Endothelial cell (in vitro differentiated cells): ENCODE data around the gene KDM4B. TPM values are rescaled to one million over a fixed set of nuclear protein-coding genes. Genes with fewer than 3 reads are reported as not detected.
A peak's percentile ranks its signal among the peaks of the same experiment; 100 is the strongest.

Source experiments
- DNase-seq: peaks from one replicate; pipeline ENCODE4 v3.0.0; 2021; ENCODE audit warnings: low spot score
- H3K27ac Mint-ChIP-seq: one replicate; pipeline ENCODE4 v1.8.0; 2021; ENCODE audit warnings: mixed read lengths, inconsistent platforms; ENCODE audit not compliant: unreplicated experiment
- H3K27me3 Mint-ChIP-seq: one replicate; pipeline ENCODE4 v1.8.0; 2021; ENCODE audit warnings: mild to moderate bottlenecking, moderate library complexity, mixed read lengths, inconsistent platforms; ENCODE audit not compliant: unreplicated experiment
- H3K36me3 Mint-ChIP-seq: one replicate; pipeline ENCODE4 v1.8.0; 2021; ENCODE audit warnings: mild to moderate bottlenecking, low read depth, mixed read lengths, inconsistent platforms; ENCODE audit not compliant: unreplicated experiment
- H3K4me1 Mint-ChIP-seq: one replicate; pipeline ENCODE4 v1.8.0; 2021; ENCODE audit warnings: mild to moderate bottlenecking, mixed read lengths, inconsistent platforms; ENCODE audit not compliant: unreplicated experiment
- H3K4me3 Mint-ChIP-seq: one replicate; pipeline ENCODE4 v1.8.0; 2021; ENCODE audit warnings: mild to moderate bottlenecking, mixed read lengths, inconsistent platforms; ENCODE audit not compliant: unreplicated experiment
- H3K9me3 Mint-ChIP-seq: one replicate; pipeline ENCODE4 v1.8.0; 2021; ENCODE audit warnings: mixed read lengths, inconsistent platforms; ENCODE audit not compliant: unreplicated experiment
- total RNA-seq: library from RNA; stranded (reverse); fragmentation: NEBNext Ultra II Directional; extraction: Animal tissue kit (Norgen Biotek cat#: 25700); gene quantifications from one replicate; pipeline ENCODE4 v1.2.1, GENCODE V29; 2021; ENCODE audit not compliant: unreplicated experiment
- TF ChIP-seq, protein P1 (sequence below): fragments of 200-600 bp; sonication (generic); IDR thresholded peaks from one replicate; pipeline ENCODE4 v1.5.0; 2021; ENCODE audit warnings: antibody characterized with exemption; ENCODE audit not compliant: unreplicated experiment

The KDM4B gene
- total RNA-seq, 1 donor from 2014 or later = 42.4 TPM

DNA sequence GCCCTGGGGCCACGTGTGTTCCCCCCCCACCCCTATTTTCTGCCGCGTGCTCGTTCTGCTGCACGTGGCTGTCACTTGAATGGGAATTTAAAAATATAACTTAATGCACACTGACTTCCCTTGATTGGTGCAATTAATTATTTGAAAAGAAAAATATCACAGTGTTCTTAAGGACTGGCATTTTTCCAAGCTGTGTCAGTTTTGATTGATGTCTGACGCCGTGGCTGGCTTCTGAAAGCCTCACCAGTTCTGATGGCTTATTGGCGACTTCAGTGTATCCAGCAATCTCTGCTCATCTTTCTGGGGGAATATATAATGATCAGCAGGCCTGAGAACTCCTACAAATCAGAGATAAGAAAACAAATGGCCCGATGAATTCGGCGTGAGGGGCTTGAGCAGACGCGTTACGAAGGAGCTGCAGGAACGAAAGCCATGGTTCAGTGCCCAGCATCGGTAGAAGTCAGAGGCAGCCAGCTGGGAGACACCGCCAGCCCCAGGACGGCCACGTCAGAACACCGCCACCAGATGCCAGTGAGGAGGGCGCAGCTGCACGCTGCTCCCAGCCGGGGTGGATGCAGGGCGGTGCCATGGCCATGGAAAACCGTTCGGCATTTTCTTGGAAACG lies 111.2 kb downstream of the KDM4B start:
- Mint-ChIP-seq H3K27ac (no peak overlapping the region), H3K27me3 (no peaks in the 10 kb centered on the region)

DNA sequence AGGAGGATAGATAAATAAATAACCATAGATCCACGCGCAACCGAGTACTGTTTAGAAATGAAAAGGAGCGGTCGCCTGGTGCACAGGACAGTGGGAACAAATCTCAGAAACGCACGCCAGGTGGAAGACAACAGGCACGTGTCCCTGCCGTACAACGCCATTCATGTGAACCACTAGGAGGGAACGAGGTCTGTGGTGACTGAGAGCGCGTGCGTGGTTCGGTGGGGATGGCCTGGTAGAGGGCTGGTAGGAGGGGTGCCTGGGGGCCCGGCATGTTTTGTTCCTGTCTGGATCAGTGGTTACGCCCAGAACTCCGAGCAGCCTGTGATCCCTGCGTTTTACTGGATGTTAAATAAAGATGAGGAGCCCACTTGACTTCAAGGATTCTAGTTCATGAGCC lies 111.9 kb downstream of the KDM4B start:
- TF ChIP-seq, protein P1, sequence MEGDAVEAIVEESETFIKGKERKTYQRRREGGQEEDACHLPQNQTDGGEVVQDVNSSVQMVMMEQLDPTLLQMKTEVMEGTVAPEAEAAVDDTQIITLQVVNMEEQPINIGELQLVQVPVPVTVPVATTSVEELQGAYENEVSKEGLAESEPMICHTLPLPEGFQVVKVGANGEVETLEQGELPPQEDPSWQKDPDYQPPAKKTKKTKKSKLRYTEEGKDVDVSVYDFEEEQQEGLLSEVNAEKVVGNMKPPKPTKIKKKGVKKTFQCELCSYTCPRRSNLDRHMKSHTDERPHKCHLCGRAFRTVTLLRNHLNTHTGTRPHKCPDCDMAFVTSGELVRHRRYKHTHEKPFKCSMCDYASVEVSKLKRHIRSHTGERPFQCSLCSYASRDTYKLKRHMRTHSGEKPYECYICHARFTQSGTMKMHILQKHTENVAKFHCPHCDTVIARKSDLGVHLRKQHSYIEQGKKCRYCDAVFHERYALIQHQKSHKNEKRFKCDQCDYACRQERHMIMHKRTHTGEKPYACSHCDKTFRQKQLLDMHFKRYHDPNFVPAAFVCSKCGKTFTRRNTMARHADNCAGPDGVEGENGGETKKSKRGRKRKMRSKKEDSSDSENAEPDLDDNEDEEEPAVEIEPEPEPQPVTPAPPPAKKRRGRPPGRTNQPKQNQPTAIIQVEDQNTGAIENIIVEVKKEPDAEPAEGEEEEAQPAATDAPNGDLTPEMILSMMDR = no peak
- Mint-ChIP-seq H3K4me3 (peak overlapping the region; percentile 77), H3K27ac (no peak overlapping the region), H3K36me3 (peaks cover 15% of the 10 kb centered on the region), H3K4me1 (peaks cover 2% of the 10 kb centered on the region), H3K27me3 (no peaks in the 10 kb centered on the region), H3K9me3 (no peaks in the 10 kb centered on the region)
- DNase-seq = no peak

More for the DNA sequence above, 111.2 kb downstream of the KDM4B start:
- Mint-ChIP-seq H3K4me1 (peaks cover 2% of the 10 kb centered on the region), H3K9me3 (no peaks in the 10 kb centered on the region), H3K4me3 (no peak overlapping the region), H3K36me3 (peaks cover 15% of the 10 kb centered on the region)
- DNase-seq = no peak
- TF ChIP-seq, protein P1 = no peak

DNA sequence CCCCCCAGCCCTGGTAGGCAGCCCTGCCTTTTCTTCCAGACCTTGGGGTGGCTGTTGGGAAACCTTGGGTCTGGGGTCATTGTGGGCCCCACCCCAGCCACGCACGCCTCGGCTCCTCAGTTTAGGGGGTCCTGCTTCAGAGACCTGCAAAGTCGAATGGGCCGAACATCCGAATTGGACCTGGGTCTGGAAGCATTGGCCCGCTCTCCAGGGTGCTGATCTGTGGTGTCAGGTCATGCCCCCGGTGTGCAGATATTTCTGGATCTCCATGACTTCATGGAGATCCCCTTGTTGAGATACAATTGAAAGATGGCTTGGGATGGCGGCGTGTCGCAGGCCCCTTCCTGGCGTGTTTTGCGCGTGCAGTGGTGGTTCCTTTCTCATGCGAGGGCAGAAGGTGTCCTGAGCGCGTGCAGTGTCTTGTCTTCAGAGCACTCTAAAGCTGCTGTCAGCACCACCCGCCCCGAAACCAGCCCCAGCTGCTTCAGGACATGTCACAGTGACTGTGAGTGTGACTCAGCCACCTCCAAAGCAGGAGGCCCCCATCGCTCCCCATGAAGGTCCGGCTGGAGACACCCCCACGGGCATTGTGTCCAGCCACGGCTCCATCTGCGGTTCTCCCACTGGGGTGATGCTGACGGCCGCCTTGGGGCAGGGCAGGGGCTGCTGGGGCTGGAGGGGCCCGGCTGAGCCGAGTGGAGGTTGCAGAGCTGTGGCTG lies 112.7 kb downstream of the KDM4B start:
- no peaks in the 10 kb centered on the region for H3K27me3 Mint-ChIP-seq
- H3K36me3 Mint-ChIP-seq = peaks cover 15% of the 10 kb centered on the region
- no peak overlapping the region for H3K4me3 Mint-ChIP-seq
- H3K4me1 Mint-ChIP-seq = peaks cover 2% of the 10 kb centered on the region
- H3K27ac Mint-ChIP-seq = no peak overlapping the region
- TF ChIP-seq, protein P1 = no peak
- no peaks in the 10 kb centered on the region for H3K9me3 Mint-ChIP-seq
- DNase-seq = no peak

DNA sequence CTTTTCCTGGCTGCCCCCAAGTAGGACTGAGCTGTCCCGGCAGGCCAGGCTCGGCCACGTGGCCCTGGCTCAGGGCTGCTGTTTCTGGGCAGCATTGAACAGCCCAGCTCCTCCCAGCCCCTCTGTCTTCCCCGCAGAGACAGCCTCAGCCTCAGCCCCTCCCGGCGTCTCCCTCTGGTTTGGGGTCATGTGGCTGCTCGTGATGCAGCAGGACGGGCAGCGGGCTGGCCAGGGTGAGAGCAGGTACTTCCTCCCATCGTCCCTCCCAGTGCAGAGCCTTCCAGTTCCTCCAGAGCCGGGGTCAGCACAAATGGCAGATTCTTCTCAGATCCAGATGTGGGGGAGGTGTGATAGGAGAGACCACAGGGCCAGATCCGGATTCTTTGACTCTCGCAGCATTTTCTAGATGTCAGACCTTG lies 114.6 kb downstream of the KDM4B start:
- peaks cover 2% of the 10 kb centered on the region for H3K27me3 Mint-ChIP-seq
- H3K9me3 Mint-ChIP-seq = no peaks in the 10 kb centered on the region
- H3K4me1 Mint-ChIP-seq = peaks cover 2% of the 10 kb centered on the region
- no peak overlapping the region for H3K27ac Mint-ChIP-seq
- DNase-seq = no peak
- peaks cover 15% of the 10 kb centered on the region for H3K36me3 Mint-ChIP-seq
- TF ChIP-seq, protein P1 = no peak
- no peak overlapping the region for H3K4me3 Mint-ChIP-seq

DNA sequence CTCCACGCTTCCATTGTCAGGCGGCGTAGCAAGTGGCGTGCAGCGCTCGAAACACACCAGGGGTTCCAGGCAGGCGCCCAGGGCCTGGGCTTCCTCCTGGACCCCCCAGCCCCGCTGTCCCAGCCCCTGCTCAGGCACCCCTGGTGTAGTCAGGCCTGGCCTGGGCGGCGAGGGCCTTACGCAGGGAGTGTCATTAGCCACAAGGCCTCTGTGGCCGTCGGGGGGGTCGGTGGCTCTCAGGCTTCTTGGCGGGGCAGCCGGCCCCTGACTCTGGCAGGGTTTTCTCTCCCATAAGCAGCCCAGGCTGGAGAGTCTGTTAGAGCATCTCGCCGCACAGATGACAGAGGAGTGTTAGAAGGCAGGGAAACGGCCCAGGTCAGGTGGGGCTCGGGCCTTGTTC lies 116.7 kb downstream of the KDM4B start:
- H3K36me3 Mint-ChIP-seq = peaks cover 15% of the 10 kb centered on the region
- no peak for DNase-seq
- H3K27me3 Mint-ChIP-seq = peaks cover 8% of the 10 kb centered on the region
- no peak overlapping the region for H3K4me3 Mint-ChIP-seq
- no peak overlapping the region for H3K27ac Mint-ChIP-seq
- TF ChIP-seq, protein P1 = no peak
- no peaks in the 10 kb centered on the region for H3K9me3 Mint-ChIP-seq
- H3K4me1 Mint-ChIP-seq = peaks cover 2% of the 10 kb centered on the region
